ENCODE data around the gene ZNF782. TPM values are rescaled to one million over a fixed set of nuclear protein-coding genes. Genes with fewer than 3 reads are reported as not detected.

ZNF782 gene
- total and polyA plus RNA-seq, 2 donors (not counting 1 experiment from before 2014, with no cell fraction given): 2.7 to 14.6 TPM

DNA sequence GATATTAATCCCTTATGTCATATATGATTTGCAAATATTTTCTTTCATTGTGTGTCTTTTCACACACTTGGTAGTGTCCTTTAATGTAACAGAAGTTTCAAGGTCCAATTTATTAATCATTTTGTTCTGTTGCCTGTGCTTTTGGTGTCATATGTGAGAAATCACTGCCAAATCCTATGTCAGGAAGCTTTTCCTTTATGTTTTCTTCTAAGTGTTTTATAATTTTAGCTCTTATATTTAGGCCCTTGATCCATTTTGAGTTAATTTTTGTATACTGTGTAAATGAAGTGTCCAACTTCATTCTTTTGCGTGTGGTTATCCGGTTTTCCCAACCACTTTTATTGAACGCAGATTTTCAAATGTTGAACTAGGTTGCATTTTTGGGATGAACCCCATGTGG, 70.3 kb downstream of the ZNF782 start:
- H4K20me1 ChIP-seq (ENCODE audit: control insufficient read depth, insufficient read depth, low read length, poor library complexity, severe bottlenecking): no peaks in the 10 kb centered on the region
- Mint-ChIP-seq H3K9me3 (ENCODE audit: insufficient read depth) (peaks cover 12% of the 10 kb centered on the region), H3K27me3 (no peaks in the 10 kb centered on the region), H3K27ac (no peak overlapping the region), H3K4me1 (peaks cover 10% of the 10 kb centered on the region), H3K4me3 (no peak overlapping the region)
- CTCF ChIA-PET: no interaction called here
- H3K9me3 ChIP-seq (ENCODE audit: control extremely low read depth in 1 of 3, control insufficient read depth in 2 of 3, insufficient read depth in 1 of 3, low read length in 2 of 3): peaks cover 2 to 13% (median 3%) of the 10 kb centered on the region in 3 donors
- ATAC-seq (ENCODE audit: low read depth): no peak
- DNase-seq: no peak
- TF ChIP-seq, protein P1, sequence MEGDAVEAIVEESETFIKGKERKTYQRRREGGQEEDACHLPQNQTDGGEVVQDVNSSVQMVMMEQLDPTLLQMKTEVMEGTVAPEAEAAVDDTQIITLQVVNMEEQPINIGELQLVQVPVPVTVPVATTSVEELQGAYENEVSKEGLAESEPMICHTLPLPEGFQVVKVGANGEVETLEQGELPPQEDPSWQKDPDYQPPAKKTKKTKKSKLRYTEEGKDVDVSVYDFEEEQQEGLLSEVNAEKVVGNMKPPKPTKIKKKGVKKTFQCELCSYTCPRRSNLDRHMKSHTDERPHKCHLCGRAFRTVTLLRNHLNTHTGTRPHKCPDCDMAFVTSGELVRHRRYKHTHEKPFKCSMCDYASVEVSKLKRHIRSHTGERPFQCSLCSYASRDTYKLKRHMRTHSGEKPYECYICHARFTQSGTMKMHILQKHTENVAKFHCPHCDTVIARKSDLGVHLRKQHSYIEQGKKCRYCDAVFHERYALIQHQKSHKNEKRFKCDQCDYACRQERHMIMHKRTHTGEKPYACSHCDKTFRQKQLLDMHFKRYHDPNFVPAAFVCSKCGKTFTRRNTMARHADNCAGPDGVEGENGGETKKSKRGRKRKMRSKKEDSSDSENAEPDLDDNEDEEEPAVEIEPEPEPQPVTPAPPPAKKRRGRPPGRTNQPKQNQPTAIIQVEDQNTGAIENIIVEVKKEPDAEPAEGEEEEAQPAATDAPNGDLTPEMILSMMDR (IDR thresholded peaks at IDR 0.05): no peak
- TF ChIP-seq EZH2 (IDR thresholded peaks at IDR 0.05; ENCODE audit: borderline replicate concordance, insufficient read depth, low read depth, low read length, poor library complexity, severe bottlenecking): no peak
- no peaks in the 10 kb centered on the region for H3K27me3 ChIP-seq (replicated peaks in 1 of 4; ENCODE audit: control extremely low read depth in 1 of 4, control insufficient read depth in 3 of 4, insufficient read depth in 4 of 4, low read length in 3 of 4)
- H3K27ac ChIP-seq (ENCODE audit: low read length in 2 of 2): no peak overlapping the region
- H3K4me1 ChIP-seq (ENCODE audit: control insufficient read depth in 2 of 2, insufficient read depth in 2 of 2, low read length in 2 of 2): no peaks in the 10 kb centered on the region
- no peak overlapping the region for H3K4me3 ChIP-seq (ENCODE audit: control extremely low read depth in 1 of 5, extremely low read depth in 1 of 5, insufficient read depth in 1 of 5, low read depth in 2 of 5, low read length in 4 of 5)
- no CpG with 5 or more reads among the region's 3 CpGs for WGBS (ENCODE audit: insufficient coverage)
- intact Hi-C loops (cut with micrococcal nuclease): loop anchor here (5.0 kb wide), 1 partner anchor 132 kb away; no protein-coding TSS in a partner anchor
- H3K9ac ChIP-seq (ENCODE audit: low read length): no peak overlapping the region
- no peaks in the 10 kb centered on the region for H3K79me2 ChIP-seq (ENCODE audit: control insufficient read depth, insufficient read depth, low read length)
- POLR2A ChIA-PET: no interaction called here
- no peak overlapping the region for H2AFZ ChIP-seq (ENCODE audit: insufficient read depth, low read depth, low read length, poor library complexity, severe bottlenecking)
- H3K4me2 ChIP-seq (replicated peaks; ENCODE audit: low read depth, low read length, poor library complexity, severe bottlenecking): no peak overlapping the region
- H3K36me3 ChIP-seq (replicated peaks in 1 of 2; ENCODE audit: control extremely low read depth in 1 of 2, control insufficient read depth in 1 of 2, extremely low read depth in 1 of 2, insufficient read depth in 2 of 2, low read length in 1 of 2): peaks cover 0 to 3% of the 10 kb centered on the region in 2 experiments

DNA sequence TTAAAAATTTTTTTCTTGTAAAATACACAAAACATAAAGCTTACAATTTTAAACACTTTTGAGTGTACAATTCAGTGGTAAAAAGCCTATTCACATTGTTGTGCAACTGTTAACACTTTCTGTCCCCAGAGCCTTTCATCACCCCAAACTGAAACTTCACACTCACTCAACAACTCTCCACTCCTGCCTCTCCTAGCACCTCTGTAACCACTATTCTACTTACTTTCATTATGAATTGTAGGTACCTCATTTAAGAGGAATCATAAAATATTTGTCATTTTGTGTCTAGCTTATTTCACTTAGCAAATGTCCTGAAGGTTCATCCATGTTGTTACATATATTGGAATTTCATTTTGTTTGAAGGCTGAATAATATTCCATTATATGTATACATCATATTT, 72.1 kb downstream of the ZNF782 start:
- H3K9ac ChIP-seq (ENCODE audit: low read length): no peak overlapping the region
- H2AFZ ChIP-seq (ENCODE audit: insufficient read depth, low read depth, low read length, poor library complexity, severe bottlenecking): no peak overlapping the region
- no peaks in the 10 kb centered on the region for H3K36me3 ChIP-seq (replicated peaks in 1 of 2; ENCODE audit: control extremely low read depth in 1 of 2, control insufficient read depth in 1 of 2, extremely low read depth in 1 of 2, insufficient read depth in 2 of 2, low read length in 1 of 2)
- TF ChIP-seq, protein P1 (IDR thresholded peaks at IDR 0.05): no peak
- TF ChIP-seq EZH2 (IDR thresholded peaks at IDR 0.05; ENCODE audit: borderline replicate concordance, insufficient read depth, low read depth, low read length, poor library complexity, severe bottlenecking): no peak
- H3K9me3 Mint-ChIP-seq (ENCODE audit: insufficient read depth): peaks cover 7% of the 10 kb centered on the region
- peaks cover 4 to 7% of the 10 kb centered on the region in 2 donors for H3K4me1 ChIP-seq (ENCODE audit: control insufficient read depth in 2 of 2, insufficient read depth in 2 of 2, low read length in 2 of 2)
- H3K27me3 ChIP-seq (replicated peaks in 1 of 4; ENCODE audit: control extremely low read depth in 1 of 4, control insufficient read depth in 3 of 4, insufficient read depth in 4 of 4, low read length in 3 of 4): no peaks in the 10 kb centered on the region
- ChIA-PET CTCF (no interaction called here), POLR2A (no interaction called here)
- H3K4me3 Mint-ChIP-seq: no peak overlapping the region
- peaks cover under 1 to 8% (median 2%) of the 10 kb centered on the region in 3 donors for H3K9me3 ChIP-seq (ENCODE audit: control extremely low read depth in 1 of 3, control insufficient read depth in 2 of 3, insufficient read depth in 1 of 3, low read length in 2 of 3)
- ATAC-seq (ENCODE audit: low read depth) (no peak), DNase-seq (no peak)
- peaks cover 18% of the 10 kb centered on the region for H3K4me1 Mint-ChIP-seq
- H3K27ac ChIP-seq (ENCODE audit: low read length in 2 of 2): no peak overlapping the region
- no peak overlapping the region for H3K27ac Mint-ChIP-seq
- H3K4me3 ChIP-seq (ENCODE audit: control extremely low read depth in 1 of 5, extremely low read depth in 1 of 5, insufficient read depth in 1 of 5, low read depth in 2 of 5, low read length in 4 of 5): no peak overlapping the region
- H3K27me3 Mint-ChIP-seq: no peaks in the 10 kb centered on the region
- peaks cover 18% of the 10 kb centered on the region for H3K79me2 ChIP-seq (ENCODE audit: control insufficient read depth, insufficient read depth, low read length)
- no peaks in the 10 kb centered on the region for H4K20me1 ChIP-seq (ENCODE audit: control insufficient read depth, insufficient read depth, low read length, poor library complexity, severe bottlenecking)
- intact Hi-C loops (cut with micrococcal nuclease): loop anchor here (5.0 kb wide), 1 partner anchor 130 kb away; no protein-coding TSS in a partner anchor
- H3K4me2 ChIP-seq (replicated peaks; ENCODE audit: low read depth, low read length, poor library complexity, severe bottlenecking): no peak overlapping the region

Measured in B cell (primary cell).